Gastroesophageal sphincter (tissue), 3 donors: ENCODE results near the gene IFNL3.

Experiments used
- CTCF ChIP-seq, 4 experiments: fragments of 200-600 bp in 2 of 4; fragments of 450-650 bp in 2 of 4; sonication (generic) in 1 of 4; IDR thresholded peaks; one replicate each; pipeline ENCODE4 v1.5.1; 2017 to 2019; ENCODE audit warnings: antibody characterized with exemption in 4 of 4, mild to moderate bottlenecking in 2 of 4, moderate library complexity in 2 of 4
- POLR2A ChIP-seq, 2 donors: fragments of 450-650 bp; IDR thresholded peaks; one replicate each; pipeline ENCODE4 v1.6.1; 2017; ENCODE audit warnings: antibody characterized with exemption in 2 of 2, mild to moderate bottlenecking in 2 of 2, moderate library complexity in 1 of 2
- POLR2AphosphoS5 ChIP-seq: sonication (generic); formaldehyde crosslinking; IDR thresholded peaks from one replicate; pipeline ENCODE4 v1.6.1; 2017; ENCODE audit warnings: antibody characterized with exemption

GRCh38 chr19:39206122-39206521 is 38.7 kb downstream of the IFNL3 start:
- TF ChIP-seq POLR2AphosphoS5 (no peak), CTCF (IDR thresholded peaks at IDR 0.05) (no peak), POLR2A (IDR thresholded peaks at IDR 0.05) (no peak)
